HuH-7.5 (cell line): ENCODE results near the gene ZNF575.
"Not testable (repeated sequence)": the region's sequence is repeated elsewhere in the genome, so short reads cannot be mapped to it uniquely, and the experiment has no call there.

Experiments used
- DNase-seq: peaks from one replicate; pipeline ENCODE4 v3.0.0; 2011; ENCODE audit warnings: low spot score

The ZNF575 gene

GRCh38 chr19:43544077-43544476, 11.1 kb downstream of the ZNF575 start:
- no peak for DNase-seq

DNA sequence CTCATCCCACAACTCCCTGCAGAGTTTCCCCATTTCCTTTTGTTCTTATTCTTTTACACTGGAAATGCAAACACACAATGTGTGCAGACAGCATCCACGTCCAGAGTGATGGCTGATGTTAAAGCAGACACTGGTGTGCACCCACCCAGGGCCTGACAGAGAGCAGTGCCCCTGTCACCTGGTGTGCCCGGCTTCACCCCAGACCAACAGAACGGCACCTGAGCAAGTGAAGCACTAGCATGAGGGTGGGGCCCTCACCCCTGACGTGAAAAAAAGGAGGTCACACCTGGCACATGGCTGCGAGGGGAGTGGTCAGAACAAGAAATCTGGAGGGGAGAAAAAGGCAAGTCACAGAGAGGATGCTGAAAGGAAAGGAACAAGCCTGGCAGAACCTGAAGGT, 12.3 kb downstream of the ZNF575 start:
- DNase-seq, result no peak

- no peak for DNase-seq
These were observed 13.0 kb downstream of the ZNF575 start for GRCh38 chr19:43545981-43546380.

DNA sequence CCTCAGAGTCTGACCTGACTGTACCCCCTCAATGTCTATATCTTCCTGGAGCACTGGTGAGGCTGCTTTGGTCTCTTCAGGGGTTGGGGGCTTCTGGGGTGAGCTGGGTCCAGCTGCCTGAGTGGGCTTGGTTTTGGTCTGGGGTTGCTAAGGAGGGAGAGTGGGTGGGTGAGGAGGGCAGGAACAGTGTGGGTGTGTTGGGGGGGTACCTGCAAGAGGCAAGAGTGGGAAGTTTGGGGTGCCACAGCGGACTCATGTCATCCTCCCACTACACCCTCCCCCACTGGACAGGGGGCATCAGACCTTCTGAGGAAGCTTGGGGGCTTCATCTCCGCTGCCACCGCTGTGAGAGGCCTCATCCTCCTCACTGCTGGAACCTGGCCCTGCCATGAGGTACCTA, 13.6 kb downstream of the ZNF575 start:
- no peak for DNase-seq

GRCh38 chr19:43547926-43548325, 14.9 kb downstream of the ZNF575 start:
- not testable (repeated sequence) for DNase-seq

GRCh38 chr19:43548706-43549105, 15.7 kb downstream of the ZNF575 start:
- DNase-seq, result no peak

GRCh38 chr19:43551399-43552197, 18.6 kb downstream of the ZNF575 start:
- DNase-seq, result no peak

DNA sequence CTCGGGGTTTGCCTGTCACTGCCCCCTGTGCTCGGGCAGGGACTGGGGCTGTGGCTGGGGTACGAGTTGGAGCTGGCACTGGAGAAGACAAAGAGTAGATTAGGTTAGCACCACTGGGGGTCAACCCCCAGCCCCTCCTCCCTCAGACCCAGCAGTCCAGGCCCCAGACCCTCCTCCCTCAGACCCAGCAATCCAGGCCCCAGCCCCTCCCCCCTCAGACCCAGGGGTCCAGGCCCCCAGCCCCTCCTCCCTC, 19.1 kb downstream of the ZNF575 start:
- DNase-seq, result no peak

DNA sequence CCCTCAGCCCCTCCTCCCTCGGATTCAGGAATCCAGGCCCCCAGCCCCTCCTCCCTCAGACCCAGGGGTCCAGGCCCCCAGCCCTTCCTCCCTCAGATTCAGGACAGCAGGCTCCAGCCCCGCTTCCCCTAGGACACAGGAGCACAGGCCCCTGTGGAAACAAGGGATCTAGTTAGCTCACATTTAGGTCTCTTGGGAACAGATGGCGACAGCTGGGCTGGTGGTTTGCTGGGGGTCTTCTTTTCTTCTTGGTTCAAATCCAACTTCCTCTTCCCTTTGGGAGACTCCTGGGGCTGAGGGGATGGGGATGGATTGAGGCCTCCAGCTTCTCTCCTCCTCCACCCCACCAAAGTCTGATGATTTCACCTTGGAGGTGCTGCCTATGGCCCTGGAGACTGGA, 19.6 kb downstream of the ZNF575 start:
- DNase-seq, result no peak

- DNase-seq, result no peak
These were observed 20.7 kb downstream of the ZNF575 start for GRCh38 chr19:43553656-43554055.

DNA sequence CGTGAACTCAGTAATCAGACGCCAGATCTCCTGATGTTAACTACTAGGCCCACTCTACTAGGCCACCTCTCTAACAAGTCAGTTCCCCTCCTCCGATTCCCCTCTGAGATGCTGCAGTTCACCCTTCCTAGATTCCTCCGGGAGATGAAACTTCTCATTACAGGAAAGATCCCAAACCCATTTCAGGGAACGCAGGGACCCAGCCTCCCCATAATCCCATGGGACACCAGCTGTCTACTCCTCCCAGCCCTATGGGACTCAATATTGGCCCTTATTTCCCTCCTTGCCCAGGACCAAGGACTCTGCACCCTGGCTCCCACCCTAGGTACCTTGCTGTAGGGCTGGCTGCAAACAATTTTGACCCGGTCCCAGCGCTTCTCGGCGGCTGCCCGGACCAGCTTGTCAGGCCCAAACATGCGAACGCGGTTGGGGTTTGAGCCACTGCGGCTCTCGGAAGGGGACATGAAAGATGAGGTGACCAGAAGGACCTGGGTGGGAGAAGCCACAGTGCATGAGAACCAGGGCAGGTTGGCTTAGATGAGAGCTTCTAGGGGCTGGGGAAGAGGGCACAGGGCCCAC, 21.4 kb downstream of the ZNF575 start:
- DNase-seq, result no peak

- peak; percentile 87 for DNase-seq
These were observed 22.3 kb downstream of the ZNF575 start for GRCh38 chr19:43555185-43555770.

DNA sequence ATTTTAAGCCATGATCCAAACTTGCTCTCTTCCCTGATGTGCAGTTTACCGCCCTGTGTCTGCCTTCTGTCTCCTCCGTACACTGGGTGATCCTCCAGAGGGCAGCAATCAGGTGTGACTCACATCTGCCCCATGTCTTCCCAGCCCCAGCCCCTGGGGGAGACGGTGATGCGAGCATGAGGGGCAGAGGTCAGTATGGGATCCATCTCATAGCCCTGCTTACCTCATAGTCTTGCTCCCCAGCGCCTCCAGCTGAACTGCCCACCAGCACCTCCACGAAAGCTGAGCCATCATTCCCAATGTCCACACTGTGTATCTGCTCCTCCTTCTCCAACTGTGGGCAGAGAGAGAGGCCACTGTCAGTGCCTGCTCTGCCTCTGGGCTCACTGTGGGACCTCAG, 27.7 kb downstream of the ZNF575 start:
- DNase-seq, result no peak

- DNase-seq, result no peak
These were observed 28.4 kb downstream of the ZNF575 start for GRCh38 chr19:43561139-43561970.

GRCh38 chr19:43562226-43562697, 29.3 kb downstream of the ZNF575 start:
- no peak for DNase-seq

DNA sequence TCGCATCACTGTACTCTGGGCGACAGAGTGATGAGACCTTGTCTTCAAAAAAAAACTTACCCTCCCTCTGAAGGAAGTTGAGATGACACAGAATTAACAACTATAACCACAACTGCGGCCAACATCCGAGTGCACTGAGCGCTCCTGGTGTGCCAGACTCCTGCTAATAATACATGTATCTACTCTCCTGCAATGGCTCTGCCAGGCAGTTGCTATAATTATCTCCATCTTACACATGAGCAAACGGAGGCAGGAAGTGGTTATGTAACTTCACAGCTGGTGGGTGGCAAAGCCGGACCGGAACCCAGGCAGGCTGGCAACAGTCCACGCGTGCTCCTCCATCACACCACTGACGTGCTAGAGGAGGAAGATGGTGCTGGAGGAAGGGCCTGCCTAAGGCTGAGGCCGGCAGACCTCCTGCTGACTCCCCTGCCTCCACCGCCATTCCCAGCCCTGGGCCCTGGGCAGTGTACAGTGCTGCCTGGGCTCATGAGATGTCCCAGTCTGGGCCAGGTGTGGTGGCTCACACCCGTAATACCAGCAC, 29.8 kb downstream of the ZNF575 start:
- no peak for DNase-seq

DNA sequence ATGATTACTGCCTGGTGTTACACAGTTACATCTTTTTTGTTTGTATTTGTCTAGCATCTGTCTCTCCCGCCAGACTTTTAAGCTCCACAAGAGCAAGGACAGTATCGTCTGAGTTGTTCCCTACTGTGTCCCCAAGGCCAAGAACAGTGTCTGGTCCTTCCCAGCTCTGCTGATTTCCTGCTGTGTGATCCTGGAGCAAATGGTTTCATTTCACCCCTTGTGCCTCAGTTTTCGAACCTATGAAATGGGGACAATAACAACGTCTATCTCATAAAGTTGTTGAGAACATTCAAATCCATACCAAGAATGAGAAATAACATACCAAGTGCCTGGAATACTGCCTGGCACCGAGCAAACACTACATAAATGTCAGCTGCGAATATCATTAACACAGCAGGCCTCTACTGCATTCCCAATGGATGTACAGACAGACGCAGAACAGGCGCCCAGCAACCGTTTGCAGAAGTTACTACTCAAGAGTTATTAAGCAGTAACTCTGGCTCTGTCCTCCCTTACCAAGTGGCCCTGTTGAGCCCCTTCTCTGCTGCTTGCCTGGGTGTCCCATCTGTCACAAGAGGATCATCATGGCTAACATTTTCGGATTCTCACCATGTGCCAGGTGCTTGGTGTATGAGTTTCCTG, 30.9 kb downstream of the ZNF575 start:
- no peak for DNase-seq

DNA sequence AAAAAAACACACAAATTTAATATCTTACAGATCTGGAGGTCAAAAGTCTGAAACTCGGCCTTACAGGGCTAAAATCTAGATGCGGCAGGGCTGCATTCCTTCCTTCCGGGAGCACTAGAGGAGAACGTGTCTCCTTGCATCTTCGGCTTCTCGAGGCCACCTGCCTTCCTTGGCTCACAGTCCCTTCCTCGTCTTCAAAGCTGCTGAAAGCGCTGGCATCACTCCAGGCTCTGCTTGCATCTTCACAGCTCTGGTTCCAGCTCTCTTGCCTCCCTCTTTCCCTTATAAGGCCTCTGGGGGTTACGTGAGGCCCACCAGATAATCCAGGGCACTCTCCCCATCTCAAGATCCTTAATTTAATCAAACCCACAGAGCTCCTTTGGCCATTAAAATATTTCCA, 31.8 kb downstream of the ZNF575 start:
- no peak for DNase-seq

- DNase-seq, result no peak
These were observed 36.7 kb downstream of the ZNF575 start for GRCh38 chr19:43569657-43570056.

DNA sequence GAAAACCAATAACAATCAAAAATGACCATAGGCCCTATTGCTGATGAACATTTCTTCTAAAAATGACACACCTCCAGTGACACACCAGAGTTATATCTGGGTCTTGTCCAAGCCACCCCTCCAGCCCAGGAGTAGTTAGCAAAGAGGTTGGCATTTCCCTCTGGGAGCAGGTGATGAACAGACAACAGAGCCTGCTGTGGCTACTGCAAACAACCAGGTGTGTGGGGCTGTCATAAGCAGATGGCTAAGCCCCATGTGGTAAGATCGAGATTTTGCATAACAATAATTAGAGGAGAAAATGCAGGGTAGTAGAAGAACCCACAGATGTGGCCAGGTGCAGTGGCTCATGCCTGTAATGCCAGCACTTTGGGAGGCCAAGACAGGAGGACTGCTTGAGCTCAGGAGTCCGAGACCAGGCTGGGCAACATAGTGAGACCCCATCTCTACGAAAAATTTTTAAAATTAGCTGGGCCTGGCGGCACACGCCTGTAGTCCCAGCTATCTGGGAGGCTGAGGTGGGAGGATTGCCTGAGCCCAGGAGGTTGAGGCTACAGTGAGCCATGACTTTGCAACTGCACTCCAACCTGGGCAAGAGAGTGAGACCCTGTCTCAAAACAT, 37.3 kb downstream of the ZNF575 start:
- DNase-seq, result no peak

DNA sequence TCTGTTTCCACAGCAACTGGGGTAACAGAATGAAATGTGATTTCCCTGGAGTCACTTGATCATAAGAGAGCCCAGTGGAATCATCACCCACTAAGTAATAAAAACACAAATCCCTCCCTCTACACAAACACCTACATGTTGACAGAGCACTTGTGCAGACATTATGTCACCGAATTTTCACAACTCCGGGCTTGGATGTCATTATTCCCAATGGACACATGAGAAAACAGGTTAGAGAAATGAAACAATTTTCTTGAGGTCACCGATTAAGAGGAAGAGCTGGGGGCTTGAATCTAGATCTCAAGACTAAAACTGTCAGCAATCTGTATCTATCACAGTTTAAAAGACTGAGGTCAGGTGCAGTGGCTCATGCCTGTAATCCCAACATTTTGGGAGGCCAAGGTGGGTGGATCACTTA, 39.2 kb downstream of the ZNF575 start:
- no peak for DNase-seq
